K562 (cell line): Measurements from ENCODE around the gene ABCB9. TPM values are rescaled to one million over a fixed set of nuclear protein-coding genes. Genes with fewer than 3 reads are reported as not detected.

ENCODE experiments used
- ARID1B ChIP-seq: fragments of 450-650 bp; IDR thresholded peaks from 2 replicates; pipeline ENCODE4 v1.6.1; 2016; ENCODE audit warnings: antibody characterized with exemption, mild to moderate bottlenecking, inconsistent platforms
- ATF7 ChIP-seq: fragments of 450-650 bp; IDR thresholded peaks from 2 replicates; pipeline ENCODE4 v1.7.1; 2014; ENCODE audit warnings: mild to moderate bottlenecking, moderate library complexity
- CBX5 ChIP-seq: IDR thresholded peaks from 2 replicates; pipeline ENCODE4 v1.6.1; 2014; ENCODE audit warnings: low read depth, borderline replicate concordance
- CC2D1A ChIP-seq: fragments of 450-650 bp; IDR thresholded peaks from 2 replicates; pipeline ENCODE4 v1.6.1; 2017; ENCODE audit warnings: mild to moderate bottlenecking
- CHD4 ChIP-seq: fragments of 200-600 bp; sonication (generic); IDR thresholded peaks from 3 replicates; pipeline ENCODE4 v1.6.1; 2012; ENCODE audit warnings: low read depth, mild to moderate bottlenecking, mixed read lengths, low read length, inconsistent platforms; ENCODE audit not compliant: insufficient read depth, insufficient replicate concordance, poor library complexity, severe bottlenecking
- DIDO1 ChIP-seq: fragments of 450-650 bp; IDR thresholded peaks from 2 replicates; pipeline ENCODE4 v1.6.1; 2016; ENCODE audit warnings: low read depth, missing biosample characterization, missing genetic modification characterization
- E2F6 ChIP-seq, 2 experiments: IDR thresholded peaks; 2 replicates each; pipeline ENCODE4 v1.6.1; 2011; ENCODE audit warnings: borderline replicate concordance in 1 of 2, control low read depth in 1 of 2, low read depth in 1 of 2, low read length in 1 of 2, mild to moderate bottlenecking in 1 of 2, mixed read lengths in 1 of 2, moderate library complexity in 1 of 2; ENCODE audit not compliant: insufficient read depth in 1 of 2, insufficient read length in 1 of 2, poor library complexity in 1 of 2, severe bottlenecking in 1 of 2; ENCODE audit errors: extremely low read depth in 1 of 2
- HDGF ChIP-seq: fragments of 450-650 bp; IDR thresholded peaks from 2 replicates; pipeline ENCODE4 v1.6.1; 2016
- ILF3 ChIP-seq: fragments of 450-650 bp; IDR thresholded peaks from 2 replicates; pipeline ENCODE4 v1.6.1; 2018; ENCODE audit warnings: antibody characterized with exemption, mild to moderate bottlenecking, moderate library complexity, borderline replicate concordance
- IRF2 ChIP-seq: sonication (generic); formaldehyde crosslinking; IDR thresholded peaks from 2 replicates; pipeline ENCODE4 v1.8.1; 2022; ENCODE audit warnings: mild to moderate bottlenecking, missing genetic modification reagents
- KDM4B ChIP-seq, 2 experiments: fragments of 450-650 bp in 1 of 2; sonication (generic) in 1 of 2; IDR thresholded peaks; 2 replicates each; pipeline ENCODE4 v1.6.1; 2016 to 2017; ENCODE audit warnings: borderline replicate concordance in 2 of 2, antibody characterized with exemption in 1 of 2, low read depth in 1 of 2, mild to moderate bottlenecking in 1 of 2
- MCM5 ChIP-seq: fragments of 450-650 bp; IDR thresholded peaks from 2 replicates; pipeline ENCODE4 v1.6.1; 2016; ENCODE audit warnings: low read depth
- MED1 ChIP-seq: sonication (generic); formaldehyde crosslinking; IDR thresholded peaks from 2 replicates; pipeline ENCODE4 v1.8.1; 2023; ENCODE audit warnings: missing genetic modification reagents, borderline replicate concordance
- POLR3G ChIP-seq: IDR thresholded peaks from 2 replicates; pipeline ENCODE4 v1.6.1; 2011; ENCODE audit not compliant: insufficient read length, insufficient replicate concordance; ENCODE audit errors: extremely low read depth
- SIX5 ChIP-seq, 2 experiments: IDR thresholded peaks; 2 replicates each; pipeline ENCODE4 v1.6.1; 2011; ENCODE audit warnings: low read length in 2 of 2, borderline replicate concordance in 1 of 2, low read depth in 1 of 2, mild to moderate bottlenecking in 1 of 2, moderate library complexity in 1 of 2; ENCODE audit not compliant: insufficient read depth in 1 of 2
- SNAPC5 ChIP-seq: fragments of 250-450 bp; sonication (Bioruptor Pico); IDR thresholded peaks from 2 replicates; pipeline ENCODE4 v1.8.0; 2021; ENCODE audit warnings: moderate library complexity, mild to moderate bottlenecking, inconsistent platforms
- SPI1 ChIP-seq: IDR thresholded peaks from 2 replicates; pipeline ENCODE4 v1.6.1; 2011; ENCODE audit warnings: low read depth, low read length, control low read depth, borderline replicate concordance
- SRSF7 ChIP-seq: fragments of 200-400 bp; formaldehyde crosslinking; optimal IDR thresholded peaks from 2 replicates; pipeline ENCODE3; 2017; ENCODE audit warnings: mild to moderate bottlenecking, low read depth, low read length
- TRIM28 ChIP-seq: fragments of 450-650 bp; IDR thresholded peaks from 2 replicates; pipeline ENCODE4 v1.6.1; 2017
- YBX1 ChIP-seq: fragments of 450-650 bp; IDR thresholded peaks from 2 replicates; pipeline ENCODE4 v1.7.1; 2016; ENCODE audit warnings: mild to moderate bottlenecking
- ZKSCAN8 ChIP-seq: fragments of 200-800 bp; sonication (Bioruptor generic); IDR thresholded peaks from 2 replicates; pipeline ENCODE4 v1.6.1; 2016; ENCODE audit warnings: missing genetic modification characterization, missing compliant biosample characterization
- ZNF212 ChIP-seq: fragments of 450-650 bp; formaldehyde crosslinking; IDR thresholded peaks from 2 replicates; pipeline ENCODE4 v1.4.0; 2020; ENCODE audit warnings: mild to moderate bottlenecking
- ZNF232 ChIP-seq: sonication (generic); formaldehyde crosslinking; IDR thresholded peaks from 2 replicates; pipeline ENCODE4 v1.8.0; 2022; ENCODE audit warnings: mild to moderate bottlenecking, missing genetic modification reagents
- ZNF518B ChIP-seq: fragments of 250-450 bp; sonication (Bioruptor Pico); IDR thresholded peaks from 2 replicates; pipeline ENCODE4 v1.5.0; 2021; ENCODE audit warnings: mild to moderate bottlenecking, moderate library complexity
- ZNF57 ChIP-seq: fragments of 450-650 bp; formaldehyde crosslinking; IDR thresholded peaks from 2 replicates; pipeline ENCODE4 v1.4.0; 2020; ENCODE audit warnings: mild to moderate bottlenecking, moderate library complexity
- polyA plus RNA-seq, 8 experiments: library from polyadenylated mRNA; depleted of rRNA in 4 of 8; stranded (reverse) in 5 of 8; unstranded in 3 of 8; fragments of >200 nt; fragmentation: Nextera tagmentation in 2 of 8; fragmentation: Illumina TruSeq in 1 of 8; extraction: Ambion mirVana in 2 of 8; extraction: Trizol in 1 of 8; gene quantifications; 2 replicates each; pipeline versions ENCODE4 v1.2.1 to v1.2.3, GENCODE V29; 2011 to 2014; ENCODE audit warnings: inconsistent platforms in 1 of 8, missing spikeins in 1 of 8
- total RNA-seq, 7 experiments: library from RNA; depleted of rRNA in 6 of 7; stranded (reverse); fragments of >200 nt in 6 of 7; fragmentation: Illumina TruSeq in 2 of 7; extraction: Trizol in 2 of 7; gene quantifications; 2 replicates each; pipeline versions ENCODE4 v1.2.1 to v1.2.3, GENCODE V29; 2011 to 2021; ENCODE audit warnings: low replicate concordance in 1 of 7

Gene ABCB9
- total and polyA plus RNA-seq, 9 of the 15 experiments (the other 6 are each of a cell fraction or from before 2014, with no cell fraction given) = 0.20 to 12.6 (median 6.2) TPM

DNA sequence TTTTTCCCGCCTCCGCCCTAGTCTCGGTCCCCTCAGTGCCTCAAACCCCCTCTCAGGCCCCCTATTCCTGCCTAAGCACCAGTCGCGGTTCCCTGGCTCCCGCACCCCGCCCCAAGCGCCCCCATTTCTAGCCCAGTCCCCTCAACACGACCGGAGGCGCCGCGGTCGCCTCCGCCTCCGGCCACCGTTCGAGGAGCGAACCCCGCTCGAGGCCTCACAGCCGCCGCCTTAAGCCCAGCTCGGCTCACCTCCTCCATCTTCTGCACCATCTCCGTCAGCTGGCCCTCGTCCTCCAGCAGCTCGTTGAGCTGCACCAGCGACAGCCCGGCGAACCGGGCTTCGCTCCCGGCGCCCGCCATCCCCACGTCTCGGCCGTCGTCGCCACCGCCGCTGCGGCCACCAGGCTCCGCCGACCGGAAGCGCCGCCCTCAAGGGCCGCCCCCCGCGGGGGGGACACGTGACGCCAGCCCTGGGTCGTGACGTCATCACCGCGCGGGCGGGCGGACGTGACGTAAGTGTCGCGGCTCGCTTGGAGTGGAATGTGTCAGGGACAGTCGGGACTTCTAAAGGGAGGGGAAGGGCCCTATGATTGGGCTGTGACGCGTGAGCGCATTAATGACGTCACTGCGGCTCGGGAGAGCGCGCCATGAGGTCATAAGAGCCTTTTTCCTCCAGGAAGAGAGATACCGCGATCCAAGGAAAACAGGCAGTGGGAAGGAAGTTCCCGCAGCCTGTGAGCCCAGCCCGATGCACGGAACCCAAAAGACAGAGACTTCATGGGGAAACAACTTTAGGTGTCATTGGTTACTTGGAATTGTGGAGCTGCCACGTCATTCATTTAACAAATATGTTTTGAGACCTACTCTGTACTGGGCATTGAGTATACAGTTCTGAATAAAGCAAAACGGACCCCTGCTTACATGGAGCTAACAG, 70.3 kb downstream of the ABCB9 start, which contains the start of gene VPS37B (continued):
- TF ChIP-seq ZNF518B (CRISPR knock-in tag) (no peak), E2F6 (IDR thresholded peaks at IDR 0.05; ENCODE audit: borderline replicate concordance in 1 of 2, extremely low read depth in 1 of 2, insufficient read depth in 1 of 2, insufficient read length in 1 of 2, low read depth in 1 of 2, low read length in 1 of 2, poor library complexity in 1 of 2, severe bottlenecking in 1 of 2) (peak; percentile 67 to 90), SIX5 (IDR thresholded peaks at IDR 0.05; ENCODE audit: borderline replicate concordance in 1 of 2, insufficient read depth in 1 of 2, low read depth in 1 of 2, low read length in 2 of 2) (no peak), TRIM28 (no peak; the same call in 1 of the 2 replicates), ZNF212 (CRISPR knock-in tag) (no peak), ZNF57 (CRISPR knock-in tag) (0 out of 2 replicates have a peak, but pooled peaks have one; percentile 58), IRF2 (CRISPR knock-in tag) (no peak), HDGF (no peak), ARID1B (peak; percentile 44), KDM4B (IDR thresholded peaks at IDR 0.05; ENCODE audit: borderline replicate concordance in 2 of 2, low read depth in 1 of 2) (peak in 1 of 2 experiments; percentile 99; a peak in 2 of 4 replicates), MED1 (no peak), ATF7 (peak; percentile 99), SPI1 (no peak), CHD4 (peak; percentile 21), YBX1 (no peak), POLR3G (no peak), ZKSCAN8 (CRISPR knock-in tag) (no peak), ZNF232 (CRISPR knock-in tag) (no peak), MCM5 (no peak), SNAPC5 (CRISPR knock-in tag) (no peak), SRSF7 (no peak), CC2D1A (no peak), DIDO1 (tag) (no peak), ILF3 (no peak), CBX5 (peak; percentile 66)
